HCT116 (cell line): ENCODE data around the gene TAL2. TPM values are rescaled to one million over a fixed set of nuclear protein-coding genes. Genes with fewer than 3 reads are reported as not detected.

Experiments
- CBX3 ChIP-seq: IDR thresholded peaks from 2 replicates; pipeline ENCODE4 v1.6.1; 2012; ENCODE audit warnings: low read depth
- CTCF ChIP-seq, 3 experiments: fragments of 200-600 bp in 1 of 3; sonication (generic) in 1 of 3; IDR thresholded peaks in 2 of 3; conservative IDR thresholded peaks in 1 of 3; 2 replicates each; pipeline ENCODE4 v1.5.1; 2012 to 2017; ENCODE audit warnings: low read depth in 2 of 3, low read length in 2 of 3, antibody characterized with exemption in 1 of 3, borderline replicate concordance in 1 of 3, control low read depth in 1 of 3, mild to moderate bottlenecking in 1 of 3, mixed read lengths in 1 of 3, mixed run types in 1 of 3, moderate library complexity in 1 of 3; ENCODE audit not compliant: insufficient read depth in 1 of 3
- EGR1 ChIP-seq: IDR thresholded peaks from 2 replicates; pipeline ENCODE4 v1.6.1; 2012; ENCODE audit warnings: low read depth
- ELF1 ChIP-seq: IDR thresholded peaks from 2 replicates; pipeline ENCODE4 v1.6.1; 2012; ENCODE audit warnings: low read depth, borderline replicate concordance
- POLR2AphosphoS5 ChIP-seq: IDR thresholded peaks from 2 replicates; pipeline ENCODE4 v1.6.1; 2011; ENCODE audit warnings: mild to moderate bottlenecking, low read depth, low read length, moderate library complexity
- REST ChIP-seq: IDR thresholded peaks from 2 replicates; pipeline ENCODE4 v1.6.1; 2012; ENCODE audit warnings: low read depth
- SRF ChIP-seq: IDR thresholded peaks from 2 replicates; pipeline ENCODE4 v1.6.1; 2012; ENCODE audit warnings: low read depth
- total RNA-seq: library from RNA; stranded (reverse); gene quantifications from one replicate; pipeline ENCODE4 v1.2.1, GENCODE V29; 2021; ENCODE audit not compliant: unreplicated experiment

The TAL2 gene
- total RNA-seq, 1 experiment from 2014 or later, result not detected

- no peak for TF ChIP-seq REST
- TF ChIP-seq CBX3, result no peak
- TF ChIP-seq CTCF (IDR thresholded peaks at IDR 0.05 in 2 of 3, conservative IDR thresholded peaks at IDR 0.05 in 1 of 3; ENCODE audit: borderline replicate concordance in 1 of 3, insufficient read depth in 1 of 3, low read depth in 2 of 3, low read length in 2 of 3), result no peak
- no peak for TF ChIP-seq EGR1
- TF ChIP-seq SRF, result no peak
- no peak for TF ChIP-seq ELF1
- TF ChIP-seq POLR2AphosphoS5, result no peak
Measured at GRCh38 chr9:105693435-105694189, 31.4 kb downstream of the TAL2 start (continued).
